Lower lobe of right lung (tissue), 2 donors: ENCODE measurements around the gene CPEB4. TPM values are rescaled to one million over a fixed set of nuclear protein-coding genes. Genes with fewer than 3 reads are reported as not detected.

Source experiments
- ATAC-seq, 2 donors: fragments of 200-7000 bp; cut with Tn5 transposase; one replicate each; pipeline ENCODE4 v1.9.1; 2020 to 2022; ENCODE audit warnings: mild to moderate bottlenecking in 2 of 2, moderate library complexity in 2 of 2
- DNase-seq: peaks from one replicate; pipeline ENCODE4 v3.0.0-alpha.2; 2020
- H3K27ac ChIP-seq: fragments of 200-600 bp; one replicate; pipeline ENCODE4 v1.8.0; 2022
- H3K27me3 ChIP-seq: fragments of 200-600 bp; one replicate; pipeline ENCODE4 v1.8.0; 2022; ENCODE audit warnings: low read depth
- H3K36me3 ChIP-seq: fragments of 200-600 bp; one replicate; pipeline ENCODE4 v1.8.0; 2022; ENCODE audit warnings: mild to moderate bottlenecking
- H3K4me1 ChIP-seq: fragments of 200-600 bp; one replicate; pipeline ENCODE4 v1.8.0; 2022
- H3K4me3 ChIP-seq: fragments of 200-600 bp; one replicate; pipeline ENCODE4 v1.8.0; 2022; ENCODE audit warnings: mild to moderate bottlenecking
- H3K9me3 ChIP-seq: fragments of 200-600 bp; one replicate; pipeline ENCODE4 v1.8.0; 2022
- intact Hi-C: fragments of 100-400 bp; cut with DNase I; formaldehyde crosslinking; loops from one replicate; pipeline ENCODE4 v1.11.0; 2022
- total RNA-seq: library from RNA; stranded (reverse); fragmentation: NEBNext Ultra II Directional; extraction: Animal tissue kit (Norgen Biotek cat#: 25700); gene quantifications from one replicate; pipeline ENCODE4 v1.2.1, GENCODE V29; 2021
- TF ChIP-seq, protein P1 (sequence below): fragments of 200-600 bp; IDR thresholded peaks from one replicate; pipeline ENCODE4 v1.8.0; 2022; ENCODE audit warnings: antibody characterized with exemption, mild to moderate bottlenecking
- donor health status: DM: no; HTN: yes; CAD: no; lungs with severe emphysema.

The CPEB4 gene
- total RNA-seq, 1 donor from 2014 or later, result 67.5 TPM

DNA sequence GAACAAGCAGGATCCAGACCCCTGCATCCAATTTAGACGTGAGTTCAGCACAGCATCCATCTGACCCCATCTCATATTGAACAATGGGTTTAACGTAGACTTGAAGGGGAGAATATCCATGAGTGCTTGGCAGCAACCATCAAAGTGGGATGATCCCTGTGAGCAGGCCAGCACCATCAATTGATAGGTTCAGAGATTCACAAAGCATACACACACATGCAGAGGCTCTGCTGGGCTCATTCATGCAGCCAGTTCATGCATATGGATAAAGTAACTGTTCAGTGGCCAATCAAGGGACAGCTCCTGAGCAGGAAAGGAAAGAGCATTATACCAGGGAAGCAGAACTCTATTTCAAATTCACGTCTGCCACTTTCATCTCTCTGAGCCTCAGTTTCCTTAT lies 24.8 kb upstream of the CPEB4 start:
- TF ChIP-seq, protein P1, sequence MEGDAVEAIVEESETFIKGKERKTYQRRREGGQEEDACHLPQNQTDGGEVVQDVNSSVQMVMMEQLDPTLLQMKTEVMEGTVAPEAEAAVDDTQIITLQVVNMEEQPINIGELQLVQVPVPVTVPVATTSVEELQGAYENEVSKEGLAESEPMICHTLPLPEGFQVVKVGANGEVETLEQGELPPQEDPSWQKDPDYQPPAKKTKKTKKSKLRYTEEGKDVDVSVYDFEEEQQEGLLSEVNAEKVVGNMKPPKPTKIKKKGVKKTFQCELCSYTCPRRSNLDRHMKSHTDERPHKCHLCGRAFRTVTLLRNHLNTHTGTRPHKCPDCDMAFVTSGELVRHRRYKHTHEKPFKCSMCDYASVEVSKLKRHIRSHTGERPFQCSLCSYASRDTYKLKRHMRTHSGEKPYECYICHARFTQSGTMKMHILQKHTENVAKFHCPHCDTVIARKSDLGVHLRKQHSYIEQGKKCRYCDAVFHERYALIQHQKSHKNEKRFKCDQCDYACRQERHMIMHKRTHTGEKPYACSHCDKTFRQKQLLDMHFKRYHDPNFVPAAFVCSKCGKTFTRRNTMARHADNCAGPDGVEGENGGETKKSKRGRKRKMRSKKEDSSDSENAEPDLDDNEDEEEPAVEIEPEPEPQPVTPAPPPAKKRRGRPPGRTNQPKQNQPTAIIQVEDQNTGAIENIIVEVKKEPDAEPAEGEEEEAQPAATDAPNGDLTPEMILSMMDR, result no peak
- peaks cover 17% of the 10 kb centered on the region for H3K4me1 ChIP-seq

GRCh38 chr5:173864126-173865050 lies 23.8 kb upstream of the CPEB4 start:
- H3K9me3 ChIP-seq, result no peaks in the 10 kb centered on the region
- TF ChIP-seq, protein P1, result no peak
- ATAC-seq, result peak; percentile 21 to 47
- no peak overlapping the region for H3K4me3 ChIP-seq
- H3K36me3 ChIP-seq, result no peaks in the 10 kb centered on the region
- intact Hi-C loops, result no loop called here
- H3K27me3 ChIP-seq, result no peaks in the 10 kb centered on the region
- H3K4me1 ChIP-seq, result peaks cover 24% of the 10 kb centered on the region
- H3K27ac ChIP-seq, result no peak overlapping the region
- DNase-seq, result peak; percentile 56

More for the DNA sequence above, 24.8 kb upstream of the CPEB4 start:
- no peak for ATAC-seq
- H3K27ac ChIP-seq, result no peak overlapping the region
- H3K36me3 ChIP-seq, result no peaks in the 10 kb centered on the region
- no peaks in the 10 kb centered on the region for H3K9me3 ChIP-seq
- no peak overlapping the region for H3K4me3 ChIP-seq
- DNase-seq, result no peak
- intact Hi-C loops, result no loop called here
- H3K27me3 ChIP-seq, result no peaks in the 10 kb centered on the region

- peak; percentile 70 for DNase-seq
- Histone ChIP-seq H3K27me3 (no peaks in the 10 kb centered on the region), H3K4me1 (peaks cover 26% of the 10 kb centered on the region), H3K4me3 (no peak overlapping the region), H3K36me3 (no peaks in the 10 kb centered on the region), H3K9me3 (no peaks in the 10 kb centered on the region), H3K27ac (peak overlapping the region; percentile 78)
- TF ChIP-seq, protein P1, result no peak
- intact Hi-C loops, result no loop called here
- ATAC-seq, result peak; percentile 61 to 78
These were observed 21.8 kb upstream of the CPEB4 start for GRCh38 chr5:173866243-173866857.

DNA sequence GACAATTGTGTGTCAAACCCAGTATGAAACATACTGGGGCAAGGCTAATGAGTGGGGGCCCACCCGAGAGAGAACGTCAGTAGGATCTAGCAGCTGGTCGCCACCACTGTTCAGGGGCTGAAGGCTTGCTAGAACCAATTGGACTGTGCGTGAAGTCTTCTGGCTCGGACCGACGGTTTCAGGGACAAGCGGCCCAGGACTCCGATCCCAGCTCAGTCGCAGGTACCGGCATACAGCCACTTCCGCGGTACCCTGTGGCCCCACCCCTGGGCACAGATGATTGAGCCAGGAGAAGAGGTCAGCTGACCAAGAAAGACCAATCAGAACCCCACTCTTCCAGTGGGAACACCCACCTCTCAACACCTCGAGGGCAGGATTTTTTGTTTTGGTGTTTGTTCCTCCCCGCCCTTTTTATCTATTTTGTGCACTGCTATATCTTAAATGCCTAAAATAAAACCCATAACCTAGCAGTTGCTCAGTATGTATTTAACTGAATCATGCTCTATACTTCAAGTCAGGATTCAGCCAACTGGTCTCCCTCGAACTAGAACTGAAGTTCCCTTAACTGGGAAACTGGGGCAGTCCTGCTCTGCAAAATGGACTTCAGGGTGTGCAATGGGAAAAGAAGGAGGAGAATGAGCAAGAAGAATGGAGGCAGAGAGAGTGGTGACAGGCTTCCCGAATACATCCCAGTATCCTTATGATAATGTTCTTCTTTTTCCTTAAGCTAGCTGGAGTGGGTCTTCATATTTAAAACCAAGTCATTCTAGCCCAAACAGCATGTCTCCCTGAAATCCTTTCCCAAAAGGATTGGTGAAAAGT lies 21.1 kb upstream of the CPEB4 start:
- ATAC-seq (peak in 1 of 2 donors; percentile 8), DNase-seq (no peak)
- Histone ChIP-seq H3K9me3 (no peaks in the 10 kb centered on the region), H3K4me1 (peaks cover 26% of the 10 kb centered on the region), H3K4me3 (no peak overlapping the region), H3K27ac (peak overlapping the region; percentile 78), H3K27me3 (no peaks in the 10 kb centered on the region), H3K36me3 (no peaks in the 10 kb centered on the region)
- intact Hi-C loops, result no loop called here
- TF ChIP-seq, protein P1, result no peak

- H3K4me1 ChIP-seq, result peaks cover 33% of the 10 kb centered on the region
- peak in 1 of 2 donors; percentile 48 for ATAC-seq
These were observed 19.9 kb upstream of the CPEB4 start for GRCh38 chr5:173868096-173868880.

More at GRCh38 chr5:173868096-173868880, 19.9 kb upstream of the CPEB4 start:
- Histone ChIP-seq H3K9me3 (no peaks in the 10 kb centered on the region), H3K27me3 (no peaks in the 10 kb centered on the region), H3K4me3 (no peak overlapping the region), H3K36me3 (no peaks in the 10 kb centered on the region), H3K27ac (no peak overlapping the region)
- DNase-seq, result no peak
- TF ChIP-seq, protein P1, result no peak
- intact Hi-C loops, result no loop called here
